HepG2 (cell line): Measurements from ENCODE around the gene C21orf91. TPM values are rescaled to one million over a fixed set of nuclear protein-coding genes. Genes with fewer than 3 reads are reported as not detected.

ENCODE experiments used
- ATAC-seq: fragments of 200-7000 bp; cut with Tn5 transposase; 3 replicates; pipeline ENCODE4 v1.9.1; 2020; ENCODE audit warnings: mild to moderate bottlenecking, moderate library complexity
- Bru-seq: library from RNA; stranded (reverse); fragments of 400-500 nt; gene quantifications from one replicate; lab custom pipeline; 2021; lab: Mats Ljungman, UMichigan
- BruChase-seq, 2 experiments: library from RNA; stranded (reverse); fragments of 400-500 nt; gene quantifications; one replicate each; lab custom pipeline; 2021; lab: Mats Ljungman, UMichigan
- BruUV-seq: library from RNA; stranded (reverse); fragments of 400-500 nt; replicated peaks from 2 replicates; lab custom pipeline; 2021; lab: Mats Ljungman, UMichigan
- CTCF ChIA-PET: fragments of 300-600 bp; formaldehyde crosslinking; extraction: SDS; loops from one replicate; lab custom pipeline; 2021; ENCODE audit warnings: low total read pairs, inconsistent platforms, low intra/inter-chr PET ratio; lab: Yijun Ruan, JAX
- POLR2A ChIA-PET: fragments of 350-600 bp; sonication (Branson Sonifier 250); formaldehyde crosslinking; loops from one replicate; lab custom pipeline; 2020; ENCODE audit warnings: antibody characterized with exemption, inconsistent platforms; lab: Yijun Ruan, JAX
- DNase-seq: peaks from one replicate; pipeline ENCODE4 v3.0.0-alpha.2; 2015; ENCODE audit warnings: low spot score
- FAIRE-seq: peaks from 3 replicates; lab custom pipeline; 2011; peaks lifted over from hg19 to GRCh38; lab: Jason Lieb, UNC
- H2AFZ ChIP-seq: one replicate; pipeline ENCODE4 v1.6.1; 2011; ENCODE audit warnings: low read length, inconsistent platforms
- H3K27ac ChIP-seq: fragments of 300-600 bp; 3 replicates; pipeline ENCODE4 v1.8.0; 2011; ENCODE audit warnings: mixed run types, mild to moderate bottlenecking, mixed read lengths, low read length, inconsistent platforms; ENCODE audit not compliant: insufficient read depth; ENCODE audit errors: extremely low read length
- H3K27me3 ChIP-seq, 2 experiments: fragments of 200-600 bp in 1 of 2; 2 replicates in 1 of 2; 3 replicates in 1 of 2; pipeline versions ENCODE4 v1.6.0 to v1.8.0; 2011; ENCODE audit warnings: low read length in 2 of 2, mild to moderate bottlenecking in 2 of 2, moderate library complexity in 2 of 2, inconsistent platforms in 1 of 2; ENCODE audit not compliant: insufficient read depth in 2 of 2, control insufficient read depth in 1 of 2
- H3K36me3 ChIP-seq, 2 experiments: fragments of 200-600 bp in 1 of 2; replicated peaks in 1 of 2; 2 replicates in 1 of 2; 3 replicates in 1 of 2; pipeline versions ENCODE4 v1.5.1 to v1.8.0; 2011; ENCODE audit warnings: low read length in 2 of 2, inconsistent platforms in 1 of 2; ENCODE audit not compliant: insufficient read depth in 2 of 2, control insufficient read depth in 1 of 2
- H3K4me1 ChIP-seq: 2 replicates; pipeline ENCODE4 v1.5.1; 2012; ENCODE audit warnings: low read length, inconsistent platforms; ENCODE audit not compliant: insufficient read depth
- H3K4me2 ChIP-seq: 2 replicates; pipeline ENCODE4 v1.6.0; 2011; ENCODE audit warnings: low read depth, low read length, inconsistent platforms
- H3K4me3 ChIP-seq, 3 experiments: fragments of 200-600 bp in 1 of 3; sonication (generic), shearing (Covaris generic) in 1 of 3; replicated peaks in 1 of 3; 2 replicates each; pipeline ENCODE4 v1.5.1; 2011 to 2016; ENCODE audit warnings: low read length in 3 of 3, inconsistent platforms in 2 of 3, low read depth in 2 of 3, mild to moderate bottlenecking in 2 of 3, control low read depth in 1 of 3, mixed read lengths in 1 of 3; ENCODE audit not compliant: insufficient read depth in 1 of 3
- H3K79me2 ChIP-seq: one replicate; pipeline ENCODE4 v1.6.1; 2011; ENCODE audit warnings: low read length, inconsistent platforms; ENCODE audit not compliant: insufficient read depth
- H3K9ac ChIP-seq: 2 replicates; pipeline ENCODE4 v1.6.0; 2011; ENCODE audit warnings: mild to moderate bottlenecking, low read depth, low read length, inconsistent platforms; ENCODE audit not compliant: insufficient read depth
- H3K9me3 ChIP-seq: 2 replicates; pipeline ENCODE4 v1.5.1; 2012; ENCODE audit warnings: mild to moderate bottlenecking, low read length
- H4K20me1 ChIP-seq: 2 replicates; pipeline ENCODE4 v1.6.0; 2011; ENCODE audit warnings: inconsistent platforms, mild to moderate bottlenecking, low read length, moderate library complexity; ENCODE audit not compliant: insufficient read depth
- EEA1 ChIP-seq: sonication (generic); formaldehyde crosslinking; IDR thresholded peaks from 2 replicates; pipeline ENCODE4 v1.5.1; 2020; ENCODE audit warnings: mild to moderate bottlenecking, missing genetic modification reagents, borderline replicate concordance
- GFI1 ChIP-seq: sonication (generic); formaldehyde crosslinking; IDR thresholded peaks from 2 replicates; pipeline ENCODE4 v1.5.0; 2020; ENCODE audit warnings: missing genetic modification reagents, mild to moderate bottlenecking, borderline replicate concordance
- HES4 ChIP-seq: sonication (generic); formaldehyde crosslinking; IDR thresholded peaks from 2 replicates; pipeline ENCODE4 v1.9.0; 2021; ENCODE audit warnings: mild to moderate bottlenecking, missing genetic modification reagents, borderline replicate concordance
- HNRNPK ChIP-seq: fragments of 200-400 bp; formaldehyde crosslinking; IDR thresholded peaks from 2 replicates; pipeline ENCODE4 v1.6.1; 2018; ENCODE audit warnings: low read length, low read depth, moderate library complexity, mild to moderate bottlenecking; ENCODE audit not compliant: poor library complexity, severe bottlenecking
- HOXD1 ChIP-seq: sonication (generic); formaldehyde crosslinking; IDR thresholded peaks from 2 replicates; pipeline ENCODE4 v1.5.0; 2020; ENCODE audit warnings: missing genetic modification reagents
- KDM2A ChIP-seq: sonication (generic); formaldehyde crosslinking; IDR thresholded peaks from 2 replicates; pipeline ENCODE4 v1.4.0; 2020; ENCODE audit warnings: low read depth, missing genetic modification reagents, borderline replicate concordance
- KLF16 ChIP-seq, 2 experiments: sonication (generic) in 1 of 2; formaldehyde crosslinking in 1 of 2; IDR thresholded peaks; 2 replicates each; pipeline versions ENCODE4 v1.6.1 to v1.8.0; 2016 to 2023; ENCODE audit warnings: missing genetic modification reagents in 2 of 2, missing compliant biosample characterization in 1 of 2
- MAFG ChIP-seq: sonication (generic); formaldehyde crosslinking; IDR thresholded peaks from 2 replicates; pipeline ENCODE4 v1.5.1; 2020; ENCODE audit warnings: mild to moderate bottlenecking, missing genetic modification reagents
- MIER3 ChIP-seq: IDR thresholded peaks from 2 replicates; pipeline ENCODE4 v1.6.1; 2016; ENCODE audit warnings: missing compliant biosample characterization, borderline replicate concordance
- ONECUT2 ChIP-seq: sonication (generic); formaldehyde crosslinking; IDR thresholded peaks from 2 replicates; pipeline ENCODE4 v1.4.0; 2020; ENCODE audit warnings: missing genetic modification reagents
- POLR2G ChIP-seq: fragments of 200-400 bp; formaldehyde crosslinking; IDR thresholded peaks from 2 replicates; pipeline ENCODE4 v1.6.1; 2018; ENCODE audit warnings: mild to moderate bottlenecking, low read depth, low read length, moderate library complexity
- RXRA ChIP-seq: sonication (generic); formaldehyde crosslinking; IDR thresholded peaks from 2 replicates; pipeline ENCODE4 v1.5.1; 2020; ENCODE audit warnings: missing genetic modification reagents
- WIZ ChIP-seq: sonication (generic); formaldehyde crosslinking; IDR thresholded peaks from 2 replicates; pipeline ENCODE4 v1.5.1; 2020; ENCODE audit warnings: mild to moderate bottlenecking, missing genetic modification reagents
- ZFX ChIP-seq: sonication (generic); formaldehyde crosslinking; IDR thresholded peaks from 2 replicates; pipeline ENCODE4 v1.4.0; 2020; ENCODE audit warnings: mild to moderate bottlenecking, low read depth, missing genetic modification reagents, moderate library complexity
- ZNF24 ChIP-seq: fragments of 450-650 bp; IDR thresholded peaks from 2 replicates; pipeline ENCODE4 v1.6.1; 2017; ENCODE audit warnings: antibody characterized with exemption, mild to moderate bottlenecking
- ZNF530 ChIP-seq: sonication (generic); formaldehyde crosslinking; IDR thresholded peaks from 2 replicates; pipeline ENCODE4 v1.5.0; 2020; ENCODE audit warnings: low read depth, mild to moderate bottlenecking, missing genetic modification reagents
- ZNF597 ChIP-seq: sonication (generic); formaldehyde crosslinking; IDR thresholded peaks from 2 replicates; pipeline ENCODE4 v1.5.0; 2020; ENCODE audit warnings: missing genetic modification reagents
- ZNF777 ChIP-seq: sonication (generic); formaldehyde crosslinking; IDR thresholded peaks from 2 replicates; pipeline ENCODE4 v1.4.0; 2020; ENCODE audit warnings: missing genetic modification reagents
- WGBS: methylation state at CpG from one replicate; pipeline ENCODE4 v1.1.6; 2017; ENCODE audit warnings: low lambda C conversion rate; 5-methylcytosine and 5-hydroxymethylcytosine counted together
- in situ Hi-C: cut with HindIII; loops from 2 replicates; pipeline ENCODE4 v1.10.0; 2017; ENCODE audit warnings: low pct_unique_long_range_greater_than_20kb; ENCODE audit not compliant: extremely low pct_ligation_motif_present
- intact Hi-C: fragments of 100-400 bp; cut with micrococcal nuclease; formaldehyde crosslinking; loops from one replicate; pipeline ENCODE4 v1.10.0; 2022; ENCODE audit not compliant: unreplicated experiment
- long read RNA-seq, 2 experiments: library from RNA in 1 of 2; library from polyadenylated mRNA in 1 of 2; stranded (forward) in 1 of 2; unstranded in 1 of 2; transcript quantifications; one replicate each; pipeline ENCODE4 v2.0.0, GENCODE V29; 2019 to 2022
- polyA minus RNA-seq, 3 experiments: library from RNA; depleted of rRNA, polyadenylated mRNA; stranded (reverse); fragments of >200 nt; gene quantifications; 2 replicates each; pipeline ENCODE4 v1.2.3, GENCODE V29; 2011; ENCODE audit warnings: low replicate concordance in 1 of 3
- polyA plus RNA-seq, 8 experiments: library from polyadenylated mRNA; depleted of rRNA in 3 of 8; stranded (reverse) in 7 of 8; unstranded in 1 of 8; fragments of >200 nt; fragmentation: Illumina TruSeq in 4 of 8; extraction: Trizol in 4 of 8; gene quantifications; 2 replicates each; pipeline versions ENCODE4 v1.2.1 to v1.2.3, GENCODE V29; 2011 to 2016; ENCODE audit warnings: low read depth in 4 of 8, missing spikeins in 1 of 8, mixed read lengths in 1 of 8; ENCODE audit not compliant: insufficient read depth in 1 of 8
- total RNA-seq, 5 experiments: library from RNA; depleted of rRNA; stranded (reverse); fragments of >200 nt; fragmentation: Illumina TruSeq; extraction: Trizol; gene quantifications; 2 replicates each; pipeline ENCODE4 v1.2.3, GENCODE V29; 2016; ENCODE audit warnings: low read depth in 1 of 5

C21orf91 gene
- total RNA-seq (2016; rRNA removed; fragmentation: Illumina TruSeq; extraction: Trizol): 7.8 and 13.0 TPM in 2 replicates
- 0.88 and 1.8 TPM in 2 replicates for total RNA-seq (2016; cell fraction: cytosol; rRNA removed; fragmentation: Illumina TruSeq; extraction: Trizol; ENCODE audit: low read depth)
- total RNA-seq (2016; cell fraction: insoluble cytoplasmic fraction; rRNA removed; fragmentation: Illumina TruSeq; extraction: Trizol): 8.5 and 12.7 TPM in 2 replicates
- total RNA-seq (2016; cell fraction: membrane; rRNA removed; fragmentation: Illumina TruSeq; extraction: Trizol): 3.8 and 4.0 TPM in 2 replicates
- total RNA-seq (2016; cell fraction: nucleus; rRNA removed; fragmentation: Illumina TruSeq; extraction: Trizol): 9.4 and 11.1 TPM in 2 replicates
- polyA plus RNA-seq (2011; rRNA removed): 2.1 and 2.9 TPM in 2 replicates
- 0.95 and 1.7 TPM in 2 replicates for polyA plus RNA-seq (2011; cell fraction: cytosol; rRNA removed)
- 1.5 and 1.8 TPM in 2 replicates for polyA plus RNA-seq (2011; cell fraction: nucleus; rRNA removed)
- polyA plus RNA-seq (2012): 3.5 and 4.4 TPM in 2 replicates
- polyA plus RNA-seq (2016; cell fraction: cytosol; fragmentation: Illumina TruSeq; extraction: Trizol; ENCODE audit: low read depth): 1.4 and 1.8 TPM in 2 replicates
- 9.9 and 10.0 TPM in 2 replicates for polyA plus RNA-seq (2016; cell fraction: insoluble cytoplasmic fraction; fragmentation: Illumina TruSeq; extraction: Trizol; ENCODE audit: low read depth)
- 2.6 and 2.7 TPM in 2 replicates for polyA plus RNA-seq (2016; cell fraction: membrane; fragmentation: Illumina TruSeq; extraction: Trizol; ENCODE audit: low read depth)
- polyA plus RNA-seq (2016; cell fraction: nucleus; fragmentation: Illumina TruSeq; extraction: Trizol; ENCODE audit: insufficient read depth, low read depth): 5.0 and 6.2 TPM in 2 replicates
- polyA minus RNA-seq (2011; rRNA and poly(A)+ RNA removed; ENCODE audit: low replicate concordance): 1.9 and 7.3 TPM in 2 replicates
- 3.6 and 5.8 TPM in 2 replicates for polyA minus RNA-seq (2011; cell fraction: cytosol; rRNA and poly(A)+ RNA removed)
- 28.1 and 30.9 TPM in 2 replicates for polyA minus RNA-seq (2011; cell fraction: nucleus; rRNA and poly(A)+ RNA removed)
- Bru-seq, nascent RNA: percentile 79 among the genes with signal in this experiment
- BruChase-seq, experiment 1, labeled RNA remaining after a 6-hour chase: percentile 72 among the genes with signal in this experiment
- BruChase-seq, experiment 2, labeled RNA remaining after a 2-hour chase: percentile 77 among the genes with signal in this experiment
- long read RNA-seq, experiment 1, full-length matches to known transcripts: 2 of 4 reads
- long read RNA-seq, experiment 1, partial matches to known transcripts: 0 of 4 reads
- long read RNA-seq, experiment 1, other reads (novel, unspliced or antisense): 2 of 4 reads
- long read RNA-seq, experiment 2, full-length matches to known transcripts: 6 of 11 reads
- long read RNA-seq, experiment 2, partial matches to known transcripts: 1 of 11 reads
- long read RNA-seq, experiment 2, other reads (novel, unspliced or antisense): 4 of 11 reads

- H3K27me3 ChIP-seq: no peaks in the 10 kb centered on the region; a peak in 1 of 5 replicates
- peak within 1 kb of the TSS; percentile 89 to 96 (median 93) for H3K4me3 ChIP-seq
- H2AFZ ChIP-seq: peak within 1 kb of the TSS; percentile 74
- no peaks in the 10 kb centered on the region for H4K20me1 ChIP-seq
- no peak for FAIRE-seq
- H3K27ac ChIP-seq: peak within 1 kb of the TSS; percentile 90
- CTCF ChIA-PET: no interaction called here
- peak; percentile 56 for DNase-seq
- no peaks in the 10 kb centered on the region for H3K9me3 ChIP-seq
- ATAC-seq: peak; percentile 96
- H3K36me3 ChIP-seq: no peaks in the 10 kb centered on the region; a peak in 2 of 5 replicates
- WGBS: 2% methylated on average over 10 of the region's 78 CpGs
- POLR2A ChIA-PET: no interaction called here
- peak within 1 kb of the TSS; percentile 85 for H3K4me2 ChIP-seq
- BruUV-seq: no TSS peak
- no peaks in the 10 kb centered on the region for H3K79me2 ChIP-seq
- H3K4me1 ChIP-seq: peaks cover 22% of the 10 kb centered on the region
- in situ Hi-C loops (no loop called here), intact Hi-C loops (loop anchor here (2.0 to 10.0 kb wide), 3 partner anchors 24 to 204 kb away; partner anchors contain the start of gene BTG3)
- H3K9ac ChIP-seq: peak within 1 kb of the TSS; percentile 96
- TF ChIP-seq HES4 (CRISPR knock-in tag) (peak; percentile 85), ZNF24 (no peak), ZNF597 (peak; percentile 47; the same call in 1 of the 2 replicates), HOXD1 (CRISPR knock-in tag) (no peak), ZNF530 (peak; percentile 61; the same call in 1 of the 2 replicates), HNRNPK (peak; percentile 66), KDM2A (CRISPR knock-in tag) (peak; percentile 60; the same call in 1 of the 2 replicates), ZFX (CRISPR knock-in tag) (peak; percentile 78), RXRA (CRISPR knock-in tag) (0 out of 2 replicates have a peak, but pooled peaks have one; percentile 13), GFI1 (CRISPR knock-in tag) (peak; percentile 62; the same call in 1 of the 2 replicates), POLR2G (peak; percentile 91), WIZ (CRISPR knock-in tag) (no peak), ONECUT2 (CRISPR knock-in tag) (no peak), MAFG (CRISPR knock-in tag) (no peak), MIER3 (CRISPR knock-in tag) (peak; percentile 65; the same call in 1 of the 2 replicates), EEA1 (CRISPR knock-in tag) (peak; percentile 52; the same call in 1 of the 2 replicates), ZNF777 (CRISPR knock-in tag) (peak; percentile 98), KLF16 (CRISPR knock-in tag; IDR thresholded peaks at IDR 0.05) (0 out of 4 replicates have a peak, but pooled peaks of 1 of the 2 experiments have one; percentile 55)
Measured at GRCh38 chr21:17819114-17819876, at the start of gene C21orf91. Gene C21orf91 (minus strand): TSS chr21:17819356. CDS start chr21:17818318, 1,038 bp downstream.
